ENCODE data around the gene METTL27.
A peak's percentile ranks its signal among the peaks of the same experiment; 100 is the strongest.
"Not testable (repeated sequence)": the region's sequence is repeated elsewhere in the genome, so short reads cannot be mapped to it uniquely, and the experiment has no call there.

METTL27 gene

GRCh38 chr7:73842067-73842976, at the start of gene METTL27:
Gene METTL27 (minus strand): TSS chr7:73842516. CDS start chr7:73842140, 376 bp downstream.
- DNase-seq: peak; percentile 92

GRCh38 chr7:73891178-73891885, 49.0 kb upstream of the METTL27 start:
- no peak for DNase-seq

- DNase-seq: no peak
These were observed 48.3 kb upstream of the METTL27 start for GRCh38 chr7:73890555-73891147.

- no peak for DNase-seq
These were observed 46.6 kb upstream of the METTL27 start for GRCh38 chr7:73888959-73889358.

- DNase-seq: no peak
These were observed 45.4 kb upstream of the METTL27 start for GRCh38 chr7:73887762-73888161.

GRCh38 chr7:73885975-73886798, 43.9 kb upstream of the METTL27 start:
- DNase-seq: no peak

GRCh38 chr7:73885433-73885974, 43.2 kb upstream of the METTL27 start:
- no peak for DNase-seq

- DNase-seq: not testable (repeated sequence)
These were observed 42.6 kb upstream of the METTL27 start for GRCh38 chr7:73884867-73885422.

- no peak for DNase-seq
These were observed 39.7 kb upstream of the METTL27 start for GRCh38 chr7:73882047-73882402.

- DNase-seq: no peak
These were observed 39.2 kb upstream of the METTL27 start for GRCh38 chr7:73881352-73882046.

- no peak for DNase-seq
These were observed 38.5 kb upstream of the METTL27 start for GRCh38 chr7:73880755-73881328.

- no peak for DNase-seq
These were observed 37.8 kb upstream of the METTL27 start for GRCh38 chr7:73879977-73880681.

GRCh38 chr7:73876973-73877372, 34.7 kb upstream of the METTL27 start:
- DNase-seq: no peak

GRCh38 chr7:73876361-73876760, 34.0 kb upstream of the METTL27 start:
- no peak for DNase-seq

- no peak for DNase-seq
These were observed 30.0 kb upstream of the METTL27 start for GRCh38 chr7:73872056-73872908.

- no peak for DNase-seq
These were observed 29.1 kb upstream of the METTL27 start for GRCh38 chr7:73871163-73872011.

- no peak for DNase-seq
These were observed 27.8 kb upstream of the METTL27 start for GRCh38 chr7:73870041-73870492.

Data from CD4-positive, alpha-beta T cell treated with Interleukin-1 beta for 1 hour (primary cell).